SK-N-SH (cell line): ENCODE data around the gene PTPRG.

Experiments used
- CTCF ChIP-seq: fragments of 200-600 bp; sonication (generic); IDR thresholded peaks from 2 replicates; pipeline ENCODE4 v1.6.1; 2017; ENCODE audit warnings: antibody characterized with exemption, mild to moderate bottlenecking, moderate library complexity
- SMC3 ChIP-seq: IDR thresholded peaks from 2 replicates; pipeline ENCODE4 v1.6.1; 2012; ENCODE audit warnings: low read depth, low read length, improper control_type of control experiment

GRCh38 chr3:61890167-61890566 lies 328.8 kb downstream of the PTPRG start:
- no peak for TF ChIP-seq SMC3
- TF ChIP-seq CTCF = no peak
